Measurements from ENCODE around the gene HDAC4. TPM values are rescaled to one million over a fixed set of nuclear protein-coding genes. Genes with fewer than 3 reads are reported as not detected.

Gene HDAC4
- total and polyA plus RNA-seq, 2 of the 4 experiments (the other 2 are of a cell fraction) = 4.1 to 7.2 TPM

- TF ChIP-seq RAD21 (IDR thresholded peaks at IDR 0.05; ENCODE audit: low read length) = no peak
Observed at GRCh38 chr2:239204136-239204875, 196.5 kb downstream of the HDAC4 start (continued).

- no CpG with 5 or more reads among the region's 14 CpGs for WGBS, 2 experiments (ENCODE audit: extremely low coverage in 2 of 2, insufficient read length in 1 of 2)
- no peak overlapping the region for H2BK20ac ChIP-seq (ENCODE audit: low read depth, low read length)
- intact Hi-C loops (cut with micrococcal nuclease) (no loop called here), in situ Hi-C loops (cut with MboI; ENCODE audit: low sequenced_read_pairs) (no loop called here), dilution Hi-C loops (cut with HindIII; ENCODE audit: low sequenced_read_pairs, unreplicated experiment) (no loop called here)
- H2BK15ac ChIP-seq (ENCODE audit: low read depth, low read length) = no peak overlapping the region
- DNase-seq (no peak), ATAC-seq (ENCODE audit: low read depth) (no peak)
- H3K56ac ChIP-seq (ENCODE audit: extremely low read depth, insufficient read depth, low read length) = no peak overlapping the region
- no peak overlapping the region for H2BK120ac ChIP-seq (ENCODE audit: low read depth, low read length)
- peaks cover 16 to 22% of the 10 kb centered on the region in 2 experiments for H3K79me1 ChIP-seq (ENCODE audit: low read depth in 1 of 2, low read length in 2 of 2)
- no peaks in the 10 kb centered on the region; the same call in 1 of the 2 replicates for H3K36me3 ChIP-seq (ENCODE audit: control insufficient read depth, insufficient read depth, low read length)
- no peak overlapping the region for H3K4me2 ChIP-seq (ENCODE audit: low read depth, low read length)
- no peak overlapping the region for H4K5ac ChIP-seq (ENCODE audit: low read depth, low read length)
- H3K4me1 ChIP-seq (ENCODE audit: control insufficient read depth, insufficient read depth, low read length) = peaks cover 2% of the 10 kb centered on the region; the same call in 1 of the 2 replicates
- H3K14ac ChIP-seq (replicated peaks; ENCODE audit: low read depth, low read length) = no peak overlapping the region
- no peak overlapping the region for H3K9ac ChIP-seq (ENCODE audit: low read depth, low read length)
- POLR2A ChIA-PET (ENCODE audit: unreplicated experiment) = interaction anchor here (0.6 kb wide), 1 partner anchor 24 kb away, joined by 5 read pairs; no protein-coding TSS in a partner anchor
- no peak overlapping the region for H2AK9ac ChIP-seq (replicated peaks; ENCODE audit: low read depth, low read length, poor library complexity)
- no peaks in the 10 kb centered on the region; the same call in 1 of the 2 replicates for H3K9me1 ChIP-seq (ENCODE audit: insufficient read depth, low read length)
- H2AFZ ChIP-seq (replicated peaks; ENCODE audit: low read length, poor library complexity) = no peak overlapping the region
- H3K18ac ChIP-seq (ENCODE audit: low read depth, low read length) = no peak overlapping the region
- no peak overlapping the region for H3K27ac ChIP-seq (ENCODE audit: insufficient read depth, low read length)
- no peak overlapping the region for H4K91ac ChIP-seq (ENCODE audit: insufficient read depth, low read depth, low read length)
- no peak overlapping the region for H3K23ac ChIP-seq (ENCODE audit: low read depth, low read length)
- H3K4ac ChIP-seq (ENCODE audit: low read depth, low read length) = no peak overlapping the region
- peaks cover 5% of the 10 kb centered on the region for H4K20me1 ChIP-seq (ENCODE audit: insufficient read depth, low read length)
- H3K4me3 ChIP-seq (ENCODE audit: insufficient read depth, low read depth, low read length) = no peak overlapping the region
- CTCF ChIA-PET = no interaction called here
- no peak overlapping the region for H2AK5ac ChIP-seq (ENCODE audit: low read depth, low read length)
- no peaks in the 10 kb centered on the region for H3K27me3 ChIP-seq (ENCODE audit: control insufficient read depth, insufficient read depth, low read length)
- H3K9me3 ChIP-seq (ENCODE audit: control insufficient read depth, insufficient read depth, low read length) = no peaks in the 10 kb centered on the region
- no peak overlapping the region for H2BK5ac ChIP-seq (ENCODE audit: low read depth, low read length, poor library complexity, severe bottlenecking)
- H4K8ac ChIP-seq (ENCODE audit: low read depth in 2 of 2, low read length in 2 of 2) = no peak overlapping the region
- no TSS peak for BruUV-seq (replicated peaks)
- TF ChIP-seq, protein P1, sequence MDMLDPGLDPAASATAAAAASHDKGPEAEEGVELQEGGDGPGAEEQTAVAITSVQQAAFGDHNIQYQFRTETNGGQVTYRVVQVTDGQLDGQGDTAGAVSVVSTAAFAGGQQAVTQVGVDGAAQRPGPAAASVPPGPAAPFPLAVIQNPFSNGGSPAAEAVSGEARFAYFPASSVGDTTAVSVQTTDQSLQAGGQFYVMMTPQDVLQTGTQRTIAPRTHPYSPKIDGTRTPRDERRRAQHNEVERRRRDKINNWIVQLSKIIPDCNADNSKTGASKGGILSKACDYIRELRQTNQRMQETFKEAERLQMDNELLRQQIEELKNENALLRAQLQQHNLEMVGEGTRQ (IDR thresholded peaks at IDR 0.05; ENCODE audit: low read depth, low read length) = no peak
- TF ChIP-seq FOS (IDR thresholded peaks at IDR 0.05; ENCODE audit: low read depth, low read length) = no peak
- TF ChIP-seq POLR2A (IDR thresholded peaks at IDR 0.05; ENCODE audit: low read depth, low read length) = no peak
- no peak for TF ChIP-seq MXI1 (IDR thresholded peaks at IDR 0.05; ENCODE audit: borderline replicate concordance, low read depth, low read length)
- TF ChIP-seq, protein P2, sequence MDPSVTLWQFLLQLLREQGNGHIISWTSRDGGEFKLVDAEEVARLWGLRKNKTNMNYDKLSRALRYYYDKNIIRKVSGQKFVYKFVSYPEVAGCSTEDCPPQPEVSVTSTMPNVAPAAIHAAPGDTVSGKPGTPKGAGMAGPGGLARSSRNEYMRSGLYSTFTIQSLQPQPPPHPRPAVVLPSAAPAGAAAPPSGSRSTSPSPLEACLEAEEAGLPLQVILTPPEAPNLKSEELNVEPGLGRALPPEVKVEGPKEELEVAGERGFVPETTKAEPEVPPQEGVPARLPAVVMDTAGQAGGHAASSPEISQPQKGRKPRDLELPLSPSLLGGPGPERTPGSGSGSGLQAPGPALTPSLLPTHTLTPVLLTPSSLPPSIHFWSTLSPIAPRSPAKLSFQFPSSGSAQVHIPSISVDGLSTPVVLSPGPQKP (IDR thresholded peaks at IDR 0.05; ENCODE audit: borderline replicate concordance, low read depth, low read length) = no peak
- no peak for TF ChIP-seq BHLHE40 (IDR thresholded peaks at IDR 0.05; ENCODE audit: low read depth, low read length)
- TF ChIP-seq MAZ (IDR thresholded peaks at IDR 0.05; ENCODE audit: borderline replicate concordance, low read depth, low read length) = no peak
- TF ChIP-seq CEBPB (IDR thresholded peaks at IDR 0.05; ENCODE audit: low read depth, low read length) = no peak
- no peak for TF ChIP-seq RAD21 (IDR thresholded peaks at IDR 0.05; ENCODE audit: low read length)
- no peak for TF ChIP-seq RCOR1 (IDR thresholded peaks at IDR 0.05; ENCODE audit: insufficient replicate concordance, low read length)
- TF ChIP-seq MAFK (IDR thresholded peaks at IDR 0.05; ENCODE audit: low read depth, low read length) = no peak
Observed at GRCh38 chr2:239203443-239204135, 197.2 kb downstream of the HDAC4 start.

All from IMR-90 (cell line).